ENCODE results near the gene RNH1.

Gene RNH1

DNA sequence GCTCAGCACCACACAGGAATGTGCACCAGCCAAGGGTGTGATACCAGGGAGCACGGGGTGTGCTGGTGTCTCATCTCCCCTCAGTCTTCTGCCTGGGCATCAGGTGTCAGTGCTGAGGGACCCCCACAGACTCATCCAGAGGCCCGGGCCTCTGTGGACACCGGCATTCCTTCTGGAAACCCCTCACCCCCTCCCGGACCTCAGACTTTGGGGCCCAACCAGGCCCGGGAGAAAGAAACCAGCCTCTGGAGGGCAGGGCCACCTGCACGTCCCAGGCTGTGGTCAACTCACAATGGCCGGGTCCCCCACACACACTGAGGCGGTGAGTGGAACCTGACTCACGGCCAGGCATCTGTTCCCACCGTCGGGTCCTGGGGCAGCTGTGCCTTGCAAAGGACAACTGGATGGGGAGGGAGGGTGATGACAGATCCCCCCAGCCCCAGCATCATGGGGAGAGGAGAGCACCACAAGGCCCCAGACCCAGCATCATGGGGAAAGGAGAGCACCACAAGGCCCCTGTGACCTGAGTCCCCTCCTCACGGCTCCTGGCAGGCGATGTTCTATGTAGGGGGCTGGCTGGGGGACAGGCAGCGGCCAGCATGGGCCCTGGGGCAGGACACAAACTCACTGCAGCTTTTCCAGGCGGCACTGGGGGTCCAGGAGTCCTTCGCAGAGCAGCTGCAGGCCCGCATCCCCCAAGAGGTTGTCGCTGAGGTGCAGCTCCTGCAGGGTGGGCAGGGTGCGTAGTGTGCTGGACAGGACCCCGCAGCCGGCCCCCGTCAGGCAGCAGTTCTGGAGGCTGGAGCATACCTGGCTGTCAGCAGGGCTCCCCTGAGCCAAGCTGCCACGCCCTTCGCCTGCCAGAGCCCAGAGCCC lies 7.6 kb downstream of the RNH1 start:
- DNase-seq (ENCODE audit: low spot score) = no peak

DNA sequence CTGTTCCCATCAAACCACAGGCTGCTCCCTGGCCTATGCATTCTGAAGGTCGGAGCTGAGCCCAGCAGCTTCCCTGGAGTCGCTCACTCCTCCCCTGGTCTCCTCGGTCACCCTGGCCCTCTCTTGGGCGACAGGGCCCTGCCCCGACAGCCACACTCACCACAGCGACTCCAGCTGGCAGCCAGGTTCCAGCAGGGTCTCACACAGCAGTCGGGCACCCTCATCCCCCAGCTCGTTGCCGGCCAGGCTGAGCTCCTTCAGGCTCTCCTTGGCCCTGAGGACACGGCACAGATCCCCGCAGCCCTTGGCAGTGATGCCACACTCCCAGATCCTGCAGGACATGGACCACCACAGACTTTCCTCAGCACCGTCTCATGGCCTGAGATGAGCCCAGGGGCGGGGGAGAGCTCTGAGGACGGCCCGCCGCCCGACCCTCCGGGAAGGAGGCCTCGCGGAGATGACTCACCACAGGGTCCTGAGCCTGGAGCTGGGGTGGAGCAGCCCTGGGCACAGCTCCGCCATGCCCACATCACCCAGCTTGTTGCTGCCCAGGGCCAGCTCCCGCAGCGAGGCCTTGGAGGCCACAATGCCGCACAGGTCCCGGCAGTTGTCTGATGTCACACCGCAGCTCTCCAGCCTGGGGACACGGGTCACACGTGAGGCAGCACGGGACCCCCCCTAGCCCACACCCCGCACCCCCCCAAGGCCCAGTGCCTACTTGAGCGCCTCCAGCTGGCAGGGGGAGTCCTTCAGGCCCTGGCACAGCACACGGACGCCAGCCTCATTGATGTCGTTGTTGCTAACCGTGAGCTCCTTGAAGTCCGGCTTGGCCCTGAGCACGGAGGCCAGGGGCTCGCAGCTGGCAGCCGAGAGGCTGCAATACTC lies 8.5 kb downstream of the RNH1 start:
- no peak for DNase-seq (ENCODE audit: low spot score)

DNA sequence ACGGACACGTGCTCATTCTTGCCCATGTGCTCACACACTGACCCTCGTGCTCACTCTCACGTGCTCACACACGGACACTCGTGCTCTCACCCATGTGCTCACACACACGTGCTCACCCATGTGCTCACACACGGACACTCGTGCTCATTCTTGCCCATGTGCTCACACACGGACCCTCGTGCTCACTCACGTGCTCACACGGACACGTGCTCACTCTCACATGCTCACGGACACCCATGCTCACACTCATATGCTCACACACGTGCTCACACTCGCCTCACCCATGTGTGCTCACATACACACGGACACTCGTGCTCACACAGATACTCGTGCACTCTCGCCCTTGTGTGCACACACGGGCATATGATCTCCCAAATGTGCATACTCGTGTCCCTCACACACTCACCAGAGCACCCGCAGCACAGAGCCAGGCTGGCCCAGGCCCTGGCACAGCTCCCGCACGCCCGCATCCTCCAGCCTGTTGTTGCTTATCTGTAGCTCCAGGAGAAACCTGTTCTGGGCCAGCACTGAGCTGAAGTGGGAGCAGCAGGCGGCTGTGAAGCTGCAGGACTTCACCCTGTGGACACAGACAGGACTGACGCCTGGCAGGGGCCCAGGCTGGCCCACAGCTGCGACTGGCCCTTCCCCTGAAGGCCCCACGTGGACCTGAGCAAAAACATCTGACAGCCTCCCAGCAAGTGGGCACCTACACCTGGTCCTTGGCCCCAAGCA lies 9.3 kb downstream of the RNH1 start:
- DNase-seq (ENCODE audit: low spot score) = no peak

DNA sequence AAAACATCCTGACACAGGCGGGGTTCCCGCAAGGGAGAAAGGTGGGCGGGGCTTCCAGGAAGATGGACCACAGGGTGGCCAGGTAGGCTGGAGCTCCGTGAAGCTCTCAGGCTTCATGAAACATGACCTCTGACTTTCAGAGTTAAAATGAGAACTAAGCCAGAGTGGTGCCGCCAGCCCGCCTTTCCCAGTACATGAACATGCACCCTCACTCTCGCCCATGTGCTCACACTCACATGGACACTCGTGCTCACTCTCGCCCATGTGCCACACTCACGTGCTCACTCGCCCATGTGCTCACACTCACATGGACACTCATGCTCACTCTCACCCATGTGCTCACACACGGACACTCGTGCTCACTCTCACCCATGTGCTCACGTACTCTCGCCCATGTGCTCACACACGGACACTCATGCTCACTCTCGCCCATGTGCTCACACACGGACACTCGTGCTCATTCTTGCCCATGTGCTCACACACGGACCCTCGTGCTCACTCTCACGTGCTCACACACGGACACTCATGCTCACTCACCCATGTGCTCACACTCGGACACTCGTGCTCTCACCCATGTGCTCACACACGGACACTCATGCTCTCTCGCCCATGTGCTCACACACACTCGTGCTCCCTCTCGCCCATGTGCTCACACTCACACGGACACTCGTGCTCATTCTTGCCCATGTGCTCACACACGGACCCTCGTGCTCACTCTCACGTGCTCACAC lies 10.0 kb downstream of the RNH1 start:
- DNase-seq (ENCODE audit: low spot score) = no peak

DNA sequence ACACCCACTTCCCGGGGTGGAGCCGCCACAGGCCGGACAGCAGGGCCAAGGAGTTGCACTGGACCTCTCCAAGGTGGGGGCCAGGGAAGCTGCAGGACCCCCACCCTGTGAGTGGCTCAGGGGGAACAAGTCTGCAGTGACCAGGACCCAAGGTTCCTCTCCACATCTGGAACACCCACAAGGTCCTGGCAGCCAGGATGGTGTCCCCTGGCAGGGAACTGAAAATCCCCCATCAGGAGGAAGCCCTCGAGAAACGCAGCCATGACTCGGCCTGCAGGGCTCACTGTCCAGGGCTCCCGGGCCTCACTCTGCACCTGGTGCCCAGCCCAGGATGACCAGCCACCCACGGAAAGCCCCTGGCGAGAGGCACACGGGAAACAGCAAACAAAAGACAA lies 11.5 kb downstream of the RNH1 start:
- no peak for DNase-seq (ENCODE audit: low spot score)

DNA sequence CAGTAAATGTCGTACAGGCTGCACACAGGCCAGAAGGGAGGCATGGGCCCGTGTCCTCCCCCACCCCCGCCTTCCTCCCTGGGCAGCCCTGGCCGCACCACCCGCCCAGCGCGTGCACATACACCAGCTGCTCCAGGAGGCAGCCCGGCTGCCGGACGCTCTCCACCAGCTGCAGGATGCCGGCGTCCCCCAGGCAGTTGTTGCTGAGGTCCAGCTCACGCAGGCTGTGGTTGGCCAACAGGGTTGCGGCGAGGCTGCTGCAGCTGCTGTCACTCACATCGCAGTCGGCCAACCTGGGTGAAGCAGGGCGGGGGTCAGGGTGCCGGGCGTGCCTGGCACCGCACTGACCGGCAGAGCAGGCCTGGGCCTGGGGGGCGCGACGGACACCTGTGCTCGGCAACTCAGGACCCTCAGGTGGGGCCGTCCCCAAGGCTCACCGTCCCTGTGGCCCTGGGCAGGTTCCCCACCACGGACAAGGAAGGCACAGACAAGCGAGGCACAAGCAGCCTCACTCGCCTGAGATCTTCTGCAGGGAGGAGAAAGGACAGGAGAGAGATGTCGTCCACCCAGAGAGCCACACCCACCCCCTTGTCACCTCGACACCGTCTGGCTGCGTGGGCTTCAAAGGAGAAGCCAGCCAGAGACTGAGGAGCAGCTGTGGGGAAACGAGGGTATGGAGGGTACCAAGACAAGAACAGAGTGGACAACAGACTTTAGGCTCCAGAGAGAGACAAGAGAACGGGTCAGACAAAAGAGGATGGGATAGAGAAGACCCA lies 12.1 kb downstream of the RNH1 start:
- no peak for DNase-seq (ENCODE audit: low spot score)

DNA sequence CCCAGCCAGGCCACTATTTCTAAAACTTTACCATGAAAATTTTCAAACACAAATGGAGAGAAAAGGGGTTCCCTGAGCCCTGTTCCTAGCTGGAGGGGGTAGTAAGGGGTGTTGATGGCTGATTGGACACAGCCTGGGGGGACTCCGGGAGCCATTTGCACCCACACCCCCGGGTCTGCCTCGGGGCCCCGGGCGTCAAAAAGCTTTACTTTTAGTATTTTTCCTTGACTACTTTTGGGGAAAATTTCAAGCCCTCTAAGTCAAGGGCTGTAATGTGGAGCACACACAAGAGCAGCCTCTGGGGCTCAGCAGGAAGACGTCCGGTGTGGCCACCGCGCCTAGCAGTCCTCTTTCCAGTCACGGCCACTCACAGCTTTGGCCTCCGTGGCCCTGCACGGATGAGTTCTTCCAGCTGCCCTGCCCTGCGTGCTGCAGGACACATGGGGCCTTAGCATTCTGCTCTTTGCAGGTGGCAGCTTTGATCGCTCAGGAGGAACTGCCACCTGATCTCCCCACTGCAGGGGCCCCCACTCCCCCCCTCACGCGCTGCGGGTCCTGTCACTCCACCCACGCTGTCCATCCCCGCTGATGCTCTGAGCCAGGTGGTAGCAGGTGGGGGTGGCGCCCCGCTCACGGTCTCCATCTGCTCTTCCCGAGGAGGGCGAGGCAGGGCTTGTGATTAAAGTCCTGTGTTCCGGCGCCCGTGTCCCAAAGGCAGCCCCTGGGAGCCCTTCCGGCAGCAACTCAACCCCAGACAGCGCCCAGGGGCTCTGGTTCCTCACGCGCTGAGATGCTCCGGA lies 14.4 kb downstream of the RNH1 start:
- no peak for DNase-seq (ENCODE audit: low spot score)

DNA sequence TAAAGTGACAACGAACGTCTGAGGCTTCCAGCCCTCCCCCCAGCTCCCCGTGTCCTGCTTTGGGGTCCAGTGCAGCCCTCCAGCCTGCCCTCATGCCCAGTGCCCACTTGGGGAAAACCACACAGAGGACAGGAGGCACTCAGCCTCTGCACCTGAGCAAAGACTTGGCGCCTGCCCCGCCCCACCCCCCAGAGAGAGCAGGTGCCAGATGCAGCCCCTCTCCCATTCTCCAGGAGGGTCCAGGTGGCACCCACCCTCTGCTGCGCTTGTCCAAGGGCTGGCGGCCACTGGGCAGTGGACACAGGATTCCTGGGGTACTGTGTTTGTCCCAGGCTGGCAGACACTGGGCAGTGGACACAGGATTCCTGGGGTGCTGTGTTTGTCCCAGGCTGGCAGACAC lies 15.7 kb downstream of the RNH1 start:
- DNase-seq (ENCODE audit: low spot score) = no peak

DNA sequence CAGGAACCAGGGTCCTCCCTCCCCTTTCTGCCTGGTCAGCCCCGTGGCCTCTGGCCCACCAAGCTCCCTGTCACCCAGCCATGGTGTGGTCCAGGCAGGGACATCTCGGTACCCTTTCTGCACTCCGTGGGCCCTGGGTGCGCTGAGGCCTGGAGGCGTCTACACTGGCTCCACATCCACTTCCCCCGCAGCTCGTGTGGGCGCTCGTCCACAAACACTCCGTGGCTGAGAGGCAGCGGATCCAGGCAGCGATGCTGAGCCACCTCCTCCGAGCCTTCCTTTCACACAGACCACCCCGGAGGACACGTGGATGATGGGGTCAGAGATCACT lies 16.1 kb downstream of the RNH1 start:
- DNase-seq (ENCODE audit: low spot score) = no peak

DNA sequence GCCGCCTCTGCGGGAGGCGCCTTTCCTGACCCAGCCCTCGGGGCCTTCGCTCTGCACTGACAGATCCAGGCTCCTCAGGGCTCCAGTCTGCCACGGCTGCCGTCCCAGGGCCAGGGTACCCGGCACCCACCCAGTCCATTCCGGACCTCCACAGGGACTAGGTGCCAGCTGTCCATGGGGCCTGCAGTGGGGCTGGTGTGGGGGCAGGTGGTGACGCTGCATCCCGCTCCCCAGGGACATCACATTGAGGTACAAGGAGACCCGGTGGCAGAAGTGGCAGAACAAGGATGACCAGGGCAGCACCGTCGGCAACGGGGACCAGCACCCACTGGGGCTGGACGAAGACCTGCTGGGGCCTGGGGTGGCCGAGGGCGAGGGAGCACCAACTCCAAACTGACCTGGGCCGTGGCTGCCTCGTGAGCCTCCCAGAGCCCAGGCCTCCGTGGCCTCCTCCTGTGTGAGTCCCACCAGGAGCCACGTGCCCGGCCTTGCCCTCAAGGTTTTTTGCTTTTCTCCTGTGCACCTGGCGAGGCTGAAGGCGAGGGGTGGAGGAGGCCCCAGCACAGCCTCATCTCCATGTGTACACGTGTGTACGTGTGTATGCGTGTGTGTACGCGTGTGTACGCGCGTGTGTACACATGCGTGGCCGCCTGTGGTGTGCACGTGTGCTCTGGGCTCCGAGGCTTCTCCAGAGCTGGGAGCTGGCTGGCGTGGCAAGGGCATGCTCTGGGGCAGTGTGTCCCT lies 16.7 kb downstream of the RNH1 start:
- no peak for DNase-seq (ENCODE audit: low spot score)

DNA sequence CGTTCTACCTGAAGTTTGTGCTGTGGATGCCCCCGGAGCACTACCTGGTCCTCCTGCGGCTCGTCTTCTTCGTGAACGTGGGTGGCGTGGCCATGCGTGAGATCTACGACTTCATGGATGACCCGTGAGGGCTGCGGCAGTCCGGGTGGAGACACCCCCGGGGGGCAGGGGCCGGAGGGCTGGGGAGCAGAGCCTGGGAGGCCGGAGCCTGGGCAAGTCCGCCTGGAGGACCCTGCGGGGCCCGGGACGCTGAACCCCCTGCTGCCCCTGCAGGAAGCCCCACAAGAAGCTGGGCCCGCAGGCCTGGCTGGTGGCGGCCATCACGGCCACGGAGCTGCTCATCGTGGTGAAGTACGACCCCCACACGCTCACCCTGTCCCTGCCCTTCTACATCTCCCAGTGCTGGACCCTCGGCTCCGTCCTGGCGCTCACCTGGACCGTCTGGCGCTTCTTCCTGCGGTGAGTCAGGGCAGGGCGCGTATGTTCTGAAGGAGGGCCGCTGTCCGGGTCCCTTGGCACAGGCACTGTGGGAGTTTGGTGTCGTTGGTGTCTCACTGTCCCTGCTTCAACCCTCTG lies 17.3 kb downstream of the RNH1 start:
- no peak for DNase-seq (ENCODE audit: low spot score)

DNA sequence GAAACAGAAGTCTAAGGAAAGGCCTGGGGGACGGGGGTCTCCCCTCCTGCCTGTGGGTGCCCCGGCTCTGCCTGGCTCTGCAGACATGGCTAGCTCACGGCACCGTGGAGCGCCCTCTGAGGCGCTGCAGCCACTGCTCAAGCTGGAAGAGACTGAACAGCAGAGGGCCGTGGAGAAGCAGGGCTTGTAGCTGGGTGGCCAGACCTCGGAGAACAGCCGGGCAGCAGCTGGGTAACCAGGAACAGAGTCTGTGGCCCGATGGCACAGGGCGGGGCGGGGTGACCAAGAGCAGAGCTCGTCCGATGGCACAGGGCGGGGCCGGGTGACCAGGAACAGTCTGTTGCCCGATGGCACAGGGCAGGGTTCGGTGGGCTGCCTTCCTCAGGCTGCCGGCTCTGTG lies 18.1 kb downstream of the RNH1 start:
- no peak for DNase-seq (ENCODE audit: low spot score)

DNA sequence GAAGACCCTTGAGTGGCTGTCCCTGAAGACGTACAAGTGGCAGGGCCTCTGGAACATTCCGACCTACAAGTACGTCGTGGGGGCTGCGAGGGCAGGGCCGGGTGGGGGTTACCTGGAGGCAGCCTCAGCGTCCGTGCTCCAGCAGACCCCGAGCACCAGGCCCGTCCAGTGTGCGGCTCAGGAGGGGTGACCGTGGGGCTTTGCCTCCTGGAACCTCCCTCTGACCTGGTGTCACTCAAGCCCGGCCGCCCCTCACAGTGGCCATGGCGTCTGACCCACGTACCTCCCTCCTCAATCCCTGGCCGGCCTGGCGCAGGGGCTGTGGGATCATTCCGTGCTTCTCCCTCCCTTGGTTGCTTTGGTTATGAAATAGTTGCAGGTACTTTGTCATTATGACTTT lies 18.5 kb downstream of the RNH1 start:
- DNase-seq (ENCODE audit: low spot score) = no peak

DNA sequence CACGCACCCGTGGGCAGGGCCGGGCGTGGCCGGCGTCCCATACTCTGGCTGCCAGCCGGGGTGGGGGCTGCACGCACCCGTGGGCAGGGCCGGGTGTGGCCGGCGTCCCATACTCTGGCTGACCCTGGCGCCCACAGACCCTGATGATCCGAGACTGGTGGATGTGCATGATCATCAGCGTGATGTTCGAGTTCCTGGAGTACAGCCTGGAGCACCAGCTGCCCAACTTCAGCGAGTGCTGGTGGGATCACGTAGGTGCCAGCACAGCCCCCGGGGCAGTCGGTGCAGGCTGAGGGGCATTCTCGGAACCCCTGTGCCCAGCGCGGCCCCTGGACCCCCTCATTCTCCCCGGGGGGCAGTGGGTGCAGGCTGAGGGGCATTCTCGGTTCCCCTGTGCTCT lies 19.0 kb downstream of the RNH1 start:
- no peak for DNase-seq (ENCODE audit: low spot score)

DNA sequence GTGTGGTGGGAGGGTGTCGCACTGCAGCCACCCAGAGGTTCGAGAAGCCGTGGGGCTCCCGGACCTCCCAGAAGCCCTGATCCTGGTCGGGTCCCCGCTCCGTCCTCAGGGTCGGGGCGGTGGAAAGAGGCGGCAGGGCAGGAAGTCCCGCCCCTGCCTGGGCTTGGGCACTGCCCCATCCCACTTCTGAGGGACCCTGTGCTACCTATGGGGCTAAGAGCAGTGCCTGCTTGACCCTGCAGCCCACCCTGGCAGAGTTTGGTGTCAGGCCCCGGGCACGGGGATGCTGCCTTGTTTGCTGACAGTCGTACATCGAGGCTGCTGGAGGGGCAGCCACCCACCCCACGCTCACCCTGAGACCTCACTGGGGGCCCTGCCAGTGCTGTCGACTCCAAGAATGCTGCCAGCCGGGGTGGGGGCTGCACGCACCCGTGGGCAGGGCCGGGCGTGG lies 19.4 kb downstream of the RNH1 start:
- no peak for DNase-seq (ENCODE audit: low spot score)

DNA sequence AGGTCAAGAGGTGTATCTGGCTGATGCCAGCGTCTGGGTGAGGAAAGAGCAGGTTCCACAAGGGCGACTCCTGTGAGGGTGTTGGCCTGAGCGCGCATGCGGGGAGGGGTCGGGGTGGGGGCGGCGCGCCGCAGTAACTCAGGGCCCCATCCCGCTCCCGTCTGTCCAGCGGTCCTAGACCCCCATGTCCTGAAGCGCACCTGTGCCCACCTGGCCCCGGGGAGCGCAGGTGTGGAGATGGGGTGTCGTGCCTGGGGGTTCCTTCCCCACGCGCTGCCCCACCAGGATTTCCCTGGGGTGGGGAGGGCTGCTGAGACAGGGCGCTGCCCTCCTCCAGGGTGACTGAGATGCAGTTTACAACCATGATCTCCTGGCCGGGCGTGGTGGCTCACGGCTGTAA lies 20.9 kb downstream of the RNH1 start:
- no peak for DNase-seq (ENCODE audit: low spot score)

DNA sequence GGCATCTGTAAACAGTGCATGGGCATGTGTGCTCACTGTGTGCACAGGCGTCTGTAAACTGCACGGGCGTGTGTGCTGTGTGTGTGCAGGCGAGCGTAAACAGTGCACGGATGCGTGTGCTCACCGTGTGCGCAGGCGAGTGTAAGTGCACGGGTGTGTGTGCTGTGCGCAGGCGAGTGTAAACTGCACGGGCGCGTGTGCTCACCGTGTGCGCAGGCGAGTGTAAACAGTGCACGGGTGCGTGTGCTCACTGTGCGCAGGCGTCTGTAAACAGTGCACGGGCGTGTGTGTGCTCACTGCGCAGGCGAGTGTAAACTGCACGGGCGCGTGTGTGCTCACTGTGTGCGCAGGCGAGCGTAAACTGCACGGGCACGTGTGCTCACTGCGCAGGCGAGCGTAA lies 22.4 kb downstream of the RNH1 start:
- DNase-seq (ENCODE audit: low spot score) = no peak

DNA sequence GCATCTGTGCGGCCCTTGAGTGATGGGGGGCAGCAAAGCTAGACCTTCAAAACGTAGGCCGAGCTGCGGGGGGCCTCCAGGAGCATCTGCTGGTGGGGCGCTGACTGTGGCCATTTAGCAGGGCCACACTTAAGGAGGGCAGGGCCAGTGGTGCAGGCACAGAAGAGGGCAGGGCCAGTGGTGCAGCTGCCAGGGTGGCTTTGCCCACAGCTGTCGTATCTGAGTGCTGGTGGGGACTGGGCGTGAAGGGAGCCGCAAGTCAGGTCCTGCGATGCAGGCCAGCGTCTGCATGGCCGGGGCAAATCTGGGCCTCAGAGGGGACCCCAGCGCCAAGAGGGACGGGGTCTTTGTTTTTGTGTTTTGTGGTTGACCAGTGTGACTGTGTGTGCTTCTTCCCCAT lies 27.7 kb downstream of the RNH1 start:
- DNase-seq (ENCODE audit: low spot score) = no peak

DNA sequence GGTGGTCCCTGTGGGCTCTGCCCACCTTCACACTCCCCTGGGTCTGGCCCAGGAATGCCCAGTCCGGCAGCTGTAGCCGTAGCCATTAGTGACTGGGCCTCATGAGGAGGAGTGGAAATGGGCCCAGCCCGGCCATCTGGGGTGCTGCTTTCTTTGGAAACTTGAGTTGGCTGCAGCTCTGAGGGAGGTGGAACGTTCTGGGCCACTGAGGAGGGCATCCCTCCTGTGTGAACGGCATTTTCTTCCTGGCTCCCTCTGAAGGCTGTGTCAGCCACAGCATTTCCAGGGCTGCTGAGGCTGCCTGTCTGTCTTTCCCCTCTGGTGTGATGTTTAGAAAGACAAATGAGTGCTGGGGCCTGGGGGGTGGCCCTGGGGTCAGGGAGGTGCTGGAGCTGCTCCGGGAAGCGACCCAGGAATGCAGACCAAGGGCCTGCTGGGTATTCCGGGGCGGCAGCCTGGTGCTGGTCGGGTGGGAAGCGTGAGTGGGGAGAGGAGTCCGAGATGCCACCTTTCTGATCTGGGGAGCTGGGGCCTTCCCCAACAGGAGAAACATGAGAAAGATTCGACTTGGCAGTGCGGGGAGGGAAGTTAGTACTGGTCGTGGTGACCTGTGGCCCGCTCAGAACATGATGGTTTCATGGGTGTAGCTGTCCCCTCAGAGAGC lies 29.9 kb downstream of the RNH1 start:
- DNase-seq (ENCODE audit: low spot score) = no peak
